AML-193 (cell line): ENCODE results near the gene RASSF3.

Experiments
- DNase-seq, 2 experiments: peaks; one replicate each; lab custom pipeline; 2025; lab: John Stamatoyannopoulos, UW

The RASSF3 gene

GRCh38 chr12:64669270-64669842 is 59.1 kb downstream of the RASSF3 start:
- peak; percentile 50 to 69 for DNase-seq

- DNase-seq: no peak
These were observed 59.7 kb downstream of the RASSF3 start for GRCh38 chr12:64670019-64670418.

DNA sequence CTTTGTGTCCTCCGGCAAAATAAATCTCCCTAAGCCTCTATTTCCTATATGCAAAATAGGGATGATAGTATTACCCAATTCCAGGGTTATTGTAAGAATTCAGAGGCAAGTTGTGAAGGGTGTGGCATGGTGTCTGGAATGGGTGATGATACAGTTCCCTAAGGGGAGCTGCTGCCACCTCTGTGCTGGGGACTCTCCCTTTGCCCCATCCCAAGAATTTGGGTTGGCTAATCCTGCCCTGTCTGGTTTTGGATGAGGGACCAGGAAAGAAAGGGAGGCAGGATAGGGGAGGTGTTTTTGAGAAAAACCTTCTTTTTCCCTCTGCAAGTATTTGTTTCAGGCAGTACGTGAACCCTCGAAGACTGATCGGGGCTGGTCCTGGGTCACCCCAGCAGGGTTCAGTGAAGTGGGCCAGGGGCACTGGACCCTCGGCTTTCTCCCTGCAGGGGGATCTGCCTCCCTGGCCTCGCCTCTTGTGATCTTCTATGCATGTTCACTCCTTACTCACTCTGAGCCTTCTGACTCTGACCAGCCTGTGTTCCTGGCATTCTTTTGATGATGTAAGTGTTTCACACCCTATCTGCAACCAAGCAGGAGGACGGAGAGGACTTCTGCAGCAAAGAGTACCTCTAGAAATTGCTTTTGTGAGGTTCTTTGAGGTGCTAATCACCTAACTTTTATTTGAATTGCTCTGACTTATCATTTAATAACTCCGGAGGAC is 60.8 kb downstream of the RASSF3 start:
- DNase-seq: no peak

DNA sequence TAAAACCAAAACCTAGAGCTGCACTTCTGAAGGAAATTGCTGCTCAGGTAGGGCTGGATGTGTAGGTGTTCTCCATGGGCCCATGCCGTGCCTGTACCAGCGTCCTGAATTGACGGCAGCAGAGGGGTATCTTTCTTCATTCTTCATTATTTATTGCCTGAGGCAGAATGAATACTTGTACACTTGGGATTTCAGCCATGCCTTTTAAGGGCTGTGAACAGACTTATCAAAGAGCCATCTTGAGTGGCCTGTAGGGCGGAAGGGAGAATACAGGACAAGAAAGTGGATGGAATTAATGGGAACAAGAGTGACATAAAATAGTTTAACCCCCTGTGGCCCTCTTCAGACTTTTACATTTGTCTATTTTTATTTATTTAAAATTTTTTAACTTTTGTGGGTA is 61.4 kb downstream of the RASSF3 start:
- no peak for DNase-seq

- no peak for DNase-seq
These were observed 62.7 kb downstream of the RASSF3 start for GRCh38 chr12:64672925-64673409.

DNA sequence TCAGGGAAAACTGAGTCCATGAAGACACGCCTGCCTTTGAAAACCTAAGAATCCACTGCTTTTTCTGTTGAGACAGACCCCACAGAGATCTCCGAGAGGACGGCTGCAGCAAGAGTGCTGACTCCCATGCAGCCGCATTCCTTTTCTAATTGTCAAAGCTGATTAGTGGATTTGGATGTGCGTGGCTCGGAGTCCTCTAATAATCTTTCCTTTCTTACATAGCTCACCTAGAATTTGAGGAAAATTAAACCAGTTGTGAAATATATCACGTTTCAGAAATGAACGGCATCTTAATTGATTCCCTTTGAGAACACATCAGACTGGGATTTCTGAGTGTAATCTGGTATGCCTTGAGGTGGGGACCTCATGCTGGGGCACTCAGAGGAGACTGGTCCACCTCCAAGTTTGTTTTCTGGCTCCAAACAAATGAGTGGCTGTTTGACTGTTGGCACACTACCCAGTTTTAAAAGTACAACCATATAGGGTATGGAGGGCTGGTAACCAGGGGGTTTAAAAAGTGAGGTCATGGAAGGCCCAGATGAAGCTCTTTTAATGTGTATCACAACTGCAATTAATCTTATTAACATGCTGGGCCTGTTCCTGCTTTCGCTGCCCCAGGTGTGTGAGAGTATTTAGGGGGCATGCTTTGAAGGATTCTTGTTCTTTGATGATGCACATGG is 63.3 kb downstream of the RASSF3 start:
- DNase-seq: no peak

- no peak for DNase-seq
These were observed 64.2 kb downstream of the RASSF3 start for GRCh38 chr12:64674367-64674922.

GRCh38 chr12:64675795-64676194 is 65.5 kb downstream of the RASSF3 start:
- no peak for DNase-seq

DNA sequence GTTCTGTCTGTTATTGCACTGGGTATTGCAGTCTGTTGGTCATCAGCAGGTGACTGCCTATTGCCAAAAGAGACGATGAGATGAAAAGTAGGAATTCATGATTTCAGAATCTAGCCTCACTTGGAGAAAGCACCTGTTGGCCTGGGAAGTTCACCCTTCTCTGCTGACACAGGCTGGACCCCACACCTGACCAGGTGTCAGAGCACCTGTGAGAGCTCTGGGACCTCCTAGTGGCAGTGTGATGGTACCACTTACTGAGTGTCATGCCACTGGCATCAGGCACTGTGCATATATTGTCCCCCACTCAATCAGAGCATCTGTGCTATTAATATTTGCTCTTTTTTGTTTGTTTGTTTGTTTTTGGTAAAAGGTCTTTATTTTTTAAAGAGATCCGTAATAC is 68.0 kb downstream of the RASSF3 start:
- no peak for DNase-seq

DNA sequence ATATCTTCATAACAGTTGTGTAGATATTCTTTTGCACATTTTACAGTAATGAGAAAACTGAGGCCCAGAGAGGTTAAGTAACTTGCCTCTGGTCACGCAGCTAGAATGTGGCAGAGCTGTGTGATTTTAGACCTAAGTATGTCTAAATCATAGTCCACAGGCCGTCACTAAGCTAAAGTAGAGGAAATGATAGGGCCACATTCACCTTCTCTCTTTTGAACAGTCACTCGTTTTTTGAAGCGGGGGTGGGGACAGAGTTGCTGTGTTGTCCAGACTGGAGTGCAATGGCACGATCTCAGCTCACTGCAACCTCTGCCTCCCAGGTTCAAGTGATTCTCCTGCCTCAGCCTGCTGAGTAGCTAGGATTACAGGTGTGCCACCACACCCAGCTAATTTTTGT is 68.5 kb downstream of the RASSF3 start:
- no peak for DNase-seq

DNA sequence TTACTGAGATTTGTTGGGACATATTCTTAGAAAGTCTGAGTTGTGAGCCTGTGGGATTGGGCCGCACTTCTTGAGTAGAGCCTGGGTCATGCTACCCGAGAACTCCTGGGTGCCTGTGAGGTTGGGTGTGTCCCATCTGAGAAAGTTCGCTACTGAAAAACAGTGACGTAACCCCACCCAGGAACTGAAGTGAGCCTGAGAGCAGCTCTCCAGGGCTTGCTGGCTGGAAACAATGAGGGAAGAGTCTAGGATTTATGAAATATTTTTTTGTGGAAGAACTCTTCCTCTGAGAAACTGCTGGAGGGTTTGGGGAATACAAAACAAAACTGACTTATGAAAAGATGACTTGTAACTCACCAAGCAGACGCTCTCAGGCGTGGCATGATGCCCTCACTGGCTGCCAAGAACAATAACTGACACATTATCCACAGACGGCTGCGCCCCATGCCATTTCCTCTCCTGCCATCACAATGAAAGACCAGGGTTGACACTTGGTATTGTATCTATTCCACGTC is 69.2 kb downstream of the RASSF3 start:
- DNase-seq: no peak

DNA sequence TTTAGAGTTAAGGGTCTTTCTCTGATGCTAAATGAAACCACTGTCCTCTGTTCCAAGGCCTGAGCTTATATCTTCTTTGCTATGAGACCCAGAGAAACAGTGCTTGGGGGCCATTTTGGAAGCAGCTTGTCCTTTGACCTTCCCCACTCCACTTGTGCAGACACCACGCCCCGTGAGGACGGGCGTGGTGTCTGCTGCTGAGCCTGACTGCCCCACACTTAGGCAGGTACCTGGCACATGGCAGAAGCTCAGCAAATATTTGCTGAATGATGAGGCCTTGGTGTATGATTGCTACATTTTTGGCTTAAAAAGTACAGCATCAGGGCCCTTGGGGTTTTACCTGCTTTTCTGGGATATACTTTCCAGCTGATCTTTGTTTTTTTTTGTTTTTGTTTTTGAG is 69.9 kb downstream of the RASSF3 start:
- DNase-seq: no peak

DNA sequence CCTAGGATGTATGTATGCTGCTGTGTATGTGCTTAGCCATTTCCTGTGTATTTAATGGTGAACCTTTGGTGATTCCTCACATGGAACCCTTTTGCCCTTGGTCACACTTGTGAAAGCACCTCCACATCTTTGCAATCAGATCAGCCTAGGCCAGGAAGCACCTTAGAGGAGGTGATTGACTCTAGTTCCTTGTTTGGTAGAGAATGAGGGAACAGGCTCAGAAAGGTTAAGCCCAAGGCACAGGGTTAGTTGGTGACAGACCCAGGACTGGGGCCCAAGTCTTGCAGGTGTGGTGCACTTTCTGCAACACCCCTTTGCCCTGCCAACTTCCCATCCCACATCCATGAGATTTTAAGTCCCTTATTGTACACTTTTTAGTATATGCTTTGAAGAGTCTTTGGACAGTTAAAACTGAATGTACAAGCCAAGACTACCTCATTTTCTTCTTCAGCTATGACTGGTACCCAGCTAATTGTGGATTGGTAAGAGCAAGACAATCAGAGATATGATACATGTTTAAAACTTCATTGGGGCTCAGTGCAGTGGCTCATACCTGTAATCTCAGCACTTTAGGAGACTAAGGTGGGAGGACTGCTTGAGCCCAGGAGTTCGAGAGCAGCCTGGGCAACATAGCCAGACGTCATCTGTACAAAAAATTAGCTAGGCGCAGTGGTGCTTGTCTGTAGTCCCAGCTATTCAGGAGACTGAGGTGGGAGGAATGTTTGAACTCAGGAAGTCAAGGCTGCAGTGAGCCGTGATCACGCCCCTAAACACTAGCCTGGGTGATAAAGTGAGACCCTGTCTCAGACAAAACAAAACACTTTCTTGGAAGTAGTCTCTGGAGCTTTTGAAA is 71.1 kb downstream of the RASSF3 start:
- DNase-seq: no peak

DNA sequence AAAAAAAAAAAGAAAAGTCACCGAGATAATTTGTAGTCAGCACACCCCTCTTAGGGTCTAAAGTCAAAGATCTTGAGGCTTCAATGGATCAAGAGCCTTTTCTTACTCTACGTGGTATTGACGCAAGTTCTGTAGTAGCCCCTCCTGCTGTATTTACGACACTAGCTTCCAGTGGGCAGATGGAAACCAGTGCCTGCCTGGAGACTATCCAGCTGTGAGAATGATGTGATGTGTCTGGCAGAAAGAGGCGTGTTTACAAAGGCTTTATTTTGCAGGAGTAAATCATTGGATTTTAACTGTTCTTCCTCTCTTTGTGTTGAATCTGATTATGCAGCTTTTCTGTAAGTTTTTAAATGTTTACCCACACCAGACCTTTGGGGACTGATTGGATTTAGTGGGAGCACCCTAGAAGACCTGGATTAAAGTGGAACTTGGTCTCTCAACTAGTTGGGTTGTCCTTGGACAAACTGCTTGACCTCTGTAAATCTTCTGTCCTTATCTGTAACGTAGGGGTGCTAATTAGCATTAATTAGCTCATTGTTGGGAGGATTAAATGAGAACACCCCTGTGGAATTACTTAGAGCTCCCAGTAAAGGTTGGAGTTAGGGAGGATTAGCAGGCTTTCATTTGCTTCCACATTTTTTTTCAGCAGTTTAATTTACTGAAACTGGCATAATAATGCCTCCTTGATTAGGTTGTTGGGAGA is 72.4 kb downstream of the RASSF3 start:
- DNase-seq: no peak

- DNase-seq: no peak
These were observed 73.7 kb downstream of the RASSF3 start for GRCh38 chr12:64683816-64684543.

- DNase-seq: no peak
These were observed 74.8 kb downstream of the RASSF3 start for GRCh38 chr12:64685050-64685449.

DNA sequence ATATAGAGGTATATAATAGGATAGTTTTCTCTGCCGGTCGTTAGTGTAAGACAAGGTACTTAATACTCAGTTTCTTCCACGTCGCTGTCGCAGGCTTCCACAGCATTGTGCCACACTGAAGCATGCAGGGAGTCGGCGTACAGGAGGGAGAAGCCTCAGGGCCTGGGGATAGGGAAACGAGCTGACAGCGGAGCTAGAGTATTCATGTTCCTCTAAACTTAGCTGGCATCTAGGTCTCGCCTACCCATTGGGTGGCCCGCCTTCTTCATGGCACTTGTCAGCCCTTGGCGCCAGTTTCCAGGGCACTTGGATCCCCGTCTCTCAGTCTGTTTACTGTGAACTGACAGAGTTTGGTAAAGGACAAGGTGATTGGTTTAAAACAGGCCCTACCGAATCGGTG is 75.3 kb downstream of the RASSF3 start:
- no peak for DNase-seq

DNA sequence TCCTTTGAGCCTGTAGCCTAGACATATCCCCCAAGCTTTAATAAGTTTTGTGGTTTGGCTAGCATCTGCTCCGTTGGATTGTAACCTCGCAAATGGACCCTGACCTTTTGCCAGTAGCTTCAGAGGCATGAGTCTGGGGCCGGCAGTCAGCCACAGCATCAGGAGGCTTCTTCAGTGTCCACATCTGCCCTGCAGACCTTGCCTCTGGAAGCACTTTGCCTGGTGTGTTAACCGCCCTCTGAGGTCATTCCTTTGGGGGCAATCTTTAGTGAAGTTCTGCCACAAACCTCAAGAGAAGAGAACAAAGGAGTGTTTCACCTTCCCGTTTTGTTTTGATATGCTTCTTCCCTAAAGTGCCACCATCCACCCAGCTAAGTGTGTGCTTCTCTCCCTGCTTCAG is 77.5 kb downstream of the RASSF3 start:
- DNase-seq: no peak

DNA sequence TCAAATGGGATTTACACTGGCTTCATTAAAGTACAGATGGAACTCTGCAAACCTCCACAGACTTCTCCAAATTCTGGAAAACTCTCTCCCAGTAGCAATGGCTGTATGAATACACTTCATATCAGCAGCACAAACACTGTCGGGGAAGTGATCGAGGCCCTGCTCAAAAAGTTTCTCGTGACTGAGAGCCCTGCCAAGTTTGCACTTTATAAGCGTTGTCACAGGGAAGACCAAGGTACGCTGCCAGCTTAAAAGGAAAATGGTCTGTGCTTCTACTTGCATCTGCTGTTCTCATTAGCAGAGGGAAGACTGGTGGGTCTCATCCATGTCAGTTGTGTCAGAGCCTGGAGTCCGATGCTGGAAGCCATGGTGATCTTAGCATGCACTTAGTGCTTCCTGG is 77.9 kb downstream of the RASSF3 start:
- no peak for DNase-seq

GRCh38 chr12:64688715-64689114 is 78.4 kb downstream of the RASSF3 start:
- DNase-seq: no peak
